AG20443 (cell line): ENCODE data around the gene GALNT9.

Experiments used
- DNase-seq: peaks from one replicate; pipeline ENCODE4 v3.0.0; 2012; ENCODE audit warnings: low spot score, mixed read lengths

The GALNT9 gene

DNA sequence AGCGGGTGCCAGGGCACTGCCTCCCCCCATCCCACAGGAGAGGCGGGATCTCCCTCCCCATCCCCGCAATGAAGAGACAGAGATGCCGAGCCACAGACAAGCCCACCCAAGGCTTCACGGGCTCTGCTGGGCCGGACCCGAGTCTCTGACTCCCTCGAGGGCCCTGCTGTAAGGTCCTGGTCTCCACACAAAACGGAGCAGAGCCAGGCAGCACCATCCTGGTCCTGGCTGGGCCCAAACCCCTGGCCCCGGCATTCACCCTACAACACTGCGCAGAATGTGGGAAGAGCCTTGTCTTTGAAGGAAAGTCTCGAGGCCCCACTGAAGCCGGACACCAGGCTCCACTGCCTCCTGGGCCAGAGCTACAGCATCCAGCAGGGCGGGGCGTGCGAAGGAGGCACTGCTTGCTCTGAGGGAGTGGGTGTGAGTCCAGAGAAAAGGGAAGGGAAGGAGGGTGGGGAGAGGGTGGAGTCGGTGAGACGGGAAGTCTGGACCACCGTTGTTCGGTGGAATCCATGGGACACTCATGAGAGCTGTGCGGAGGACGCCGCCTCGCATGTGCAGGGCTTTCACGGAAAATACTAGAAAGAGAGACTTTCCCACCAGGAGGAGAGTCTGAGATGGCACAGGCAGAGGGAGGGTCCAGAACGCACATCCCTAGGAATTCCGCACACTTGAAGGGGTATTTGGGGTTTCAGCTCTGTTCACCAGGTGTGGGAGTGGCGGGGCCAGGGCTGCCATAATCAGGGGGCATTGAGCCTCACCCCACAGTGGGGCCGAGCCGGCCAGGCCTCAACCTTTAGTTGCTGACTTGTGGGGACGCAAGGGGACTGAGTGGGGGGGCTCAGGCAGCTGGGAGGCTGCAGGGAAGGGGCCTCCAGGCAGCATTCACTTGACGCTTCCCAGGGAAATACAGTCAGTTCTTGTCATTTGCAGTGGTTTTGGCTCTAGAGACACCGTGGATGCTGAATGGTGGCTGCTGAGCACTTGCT, 36.8 kb downstream of the GALNT9 start:
- no peak for DNase-seq

DNA sequence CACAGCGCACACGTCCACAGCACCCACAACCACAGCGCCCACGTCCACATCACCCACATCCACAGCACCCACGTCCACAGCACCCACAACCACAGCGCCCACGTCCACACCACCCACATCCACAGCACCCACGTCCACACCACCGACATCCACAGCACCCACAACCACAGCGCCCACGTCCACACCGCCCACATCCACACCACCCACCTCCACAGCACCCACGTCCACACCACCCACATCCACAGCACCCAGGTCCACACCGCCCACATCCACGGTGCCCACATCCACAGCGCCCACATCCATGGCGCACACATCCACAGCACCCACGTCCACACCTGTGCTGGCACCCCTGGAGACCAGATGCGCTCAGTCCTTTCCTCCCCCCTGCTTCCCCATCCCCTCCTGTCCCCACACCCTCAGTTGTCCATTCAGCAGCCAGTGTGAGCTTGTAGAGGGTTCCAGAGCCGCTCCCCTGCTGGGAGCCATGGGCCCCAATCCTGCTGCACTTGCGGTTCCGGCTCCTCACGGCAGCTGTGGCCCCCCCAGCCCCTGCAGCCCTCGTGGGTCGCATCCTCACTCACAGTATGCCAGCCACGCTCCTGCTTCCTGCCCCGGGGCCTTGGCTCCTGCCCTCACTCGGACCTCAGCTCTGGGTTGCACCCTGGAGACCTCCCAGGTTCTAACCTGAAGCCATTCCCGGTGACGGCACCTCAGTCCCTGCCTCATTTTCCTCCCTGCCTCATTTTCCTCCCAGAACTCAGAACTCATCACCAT, 37.8 kb downstream of the GALNT9 start:
- no peak for DNase-seq

DNA sequence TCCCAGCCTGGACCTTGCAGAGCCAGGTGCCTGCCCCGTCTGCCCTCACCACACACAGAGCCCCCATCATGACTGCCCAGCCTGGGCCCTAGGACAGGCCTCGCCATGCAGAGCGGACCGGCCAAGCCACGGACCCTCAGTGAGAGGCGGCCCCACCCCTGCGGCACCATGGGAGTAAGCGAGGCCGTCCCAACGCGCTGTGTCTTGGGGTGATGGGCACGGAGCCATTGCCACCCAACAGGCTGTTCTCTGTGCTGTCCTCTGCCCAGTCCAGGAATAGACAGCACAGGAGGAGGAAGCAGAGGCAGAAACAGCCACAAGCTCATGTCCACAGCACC, 39.2 kb downstream of the GALNT9 start:
- DNase-seq, result no peak

DNA sequence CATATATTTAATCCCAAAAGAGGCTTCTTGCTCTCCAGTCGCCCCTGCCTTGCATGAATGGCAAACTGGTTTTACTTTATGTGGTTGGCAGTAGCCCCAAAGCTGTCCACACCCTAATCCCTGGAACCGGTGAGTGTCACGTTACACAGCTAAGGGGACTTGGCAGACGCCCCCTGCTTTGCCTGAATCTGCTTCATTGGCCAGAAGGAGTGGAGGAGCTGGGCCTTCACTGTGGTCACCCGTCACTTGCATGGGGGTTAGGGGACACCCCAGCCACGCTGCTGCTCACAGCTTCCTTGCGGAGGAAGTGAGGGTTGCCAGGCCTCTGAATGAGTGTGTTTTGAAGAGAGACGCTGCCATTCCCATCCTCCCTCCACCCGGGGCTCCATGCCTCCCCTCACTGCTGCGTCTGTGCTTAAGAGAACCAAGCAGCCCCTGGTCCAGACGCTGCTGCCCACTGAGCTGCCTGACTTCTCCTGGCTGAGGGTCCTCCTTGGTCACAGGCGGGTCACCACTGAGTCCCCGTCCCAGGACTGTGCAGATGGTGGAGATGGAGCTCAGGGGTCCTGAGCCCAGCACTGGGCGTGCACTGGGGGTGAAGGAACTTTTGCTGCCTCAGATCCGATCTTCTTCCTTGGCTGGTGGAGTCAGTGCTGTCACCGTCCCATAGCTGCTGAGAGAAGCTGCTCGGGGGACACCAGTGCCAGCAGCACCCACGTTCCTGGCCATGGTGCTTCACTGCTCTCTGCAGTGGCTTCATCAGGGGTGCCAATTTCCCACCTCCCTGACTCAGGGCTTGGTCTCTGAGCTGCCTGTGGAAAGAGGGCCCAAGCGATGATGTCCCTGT, 39.8 kb downstream of the GALNT9 start:
- no peak for DNase-seq

DNA sequence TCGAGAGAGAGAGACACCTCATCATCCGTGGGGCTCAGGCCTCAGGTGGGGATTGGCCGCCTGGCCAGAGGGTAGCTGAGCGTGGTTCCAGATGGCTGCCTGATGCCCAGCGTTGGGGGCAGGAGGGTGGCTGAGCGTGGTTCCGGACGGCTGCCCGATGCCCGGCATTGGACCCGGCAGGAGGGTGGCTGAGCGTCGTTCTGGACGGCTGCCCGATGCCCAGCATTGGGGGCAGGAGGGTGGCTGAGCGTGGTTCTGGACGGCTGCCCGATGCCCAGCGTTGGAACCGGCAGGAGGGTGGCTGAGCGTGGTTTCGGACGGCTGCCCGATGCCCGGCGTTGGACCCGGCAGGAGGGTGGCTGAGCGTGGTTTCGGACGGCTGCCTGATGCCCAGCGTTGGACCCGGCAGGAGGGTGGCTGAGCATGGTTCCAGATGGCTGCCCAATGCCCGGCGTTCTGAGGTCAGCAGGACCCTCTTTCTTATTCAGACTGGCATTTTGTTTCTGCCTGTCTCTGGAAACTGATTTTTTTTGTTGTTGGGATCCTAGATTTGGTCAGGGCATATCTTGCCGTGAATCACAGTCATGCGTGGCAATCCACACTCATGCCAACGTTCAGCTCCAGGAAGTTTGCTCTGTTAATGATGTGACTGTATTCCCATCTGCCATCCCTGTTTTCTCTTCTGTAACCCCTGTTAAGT, 40.7 kb downstream of the GALNT9 start:
- no peak for DNase-seq

DNA sequence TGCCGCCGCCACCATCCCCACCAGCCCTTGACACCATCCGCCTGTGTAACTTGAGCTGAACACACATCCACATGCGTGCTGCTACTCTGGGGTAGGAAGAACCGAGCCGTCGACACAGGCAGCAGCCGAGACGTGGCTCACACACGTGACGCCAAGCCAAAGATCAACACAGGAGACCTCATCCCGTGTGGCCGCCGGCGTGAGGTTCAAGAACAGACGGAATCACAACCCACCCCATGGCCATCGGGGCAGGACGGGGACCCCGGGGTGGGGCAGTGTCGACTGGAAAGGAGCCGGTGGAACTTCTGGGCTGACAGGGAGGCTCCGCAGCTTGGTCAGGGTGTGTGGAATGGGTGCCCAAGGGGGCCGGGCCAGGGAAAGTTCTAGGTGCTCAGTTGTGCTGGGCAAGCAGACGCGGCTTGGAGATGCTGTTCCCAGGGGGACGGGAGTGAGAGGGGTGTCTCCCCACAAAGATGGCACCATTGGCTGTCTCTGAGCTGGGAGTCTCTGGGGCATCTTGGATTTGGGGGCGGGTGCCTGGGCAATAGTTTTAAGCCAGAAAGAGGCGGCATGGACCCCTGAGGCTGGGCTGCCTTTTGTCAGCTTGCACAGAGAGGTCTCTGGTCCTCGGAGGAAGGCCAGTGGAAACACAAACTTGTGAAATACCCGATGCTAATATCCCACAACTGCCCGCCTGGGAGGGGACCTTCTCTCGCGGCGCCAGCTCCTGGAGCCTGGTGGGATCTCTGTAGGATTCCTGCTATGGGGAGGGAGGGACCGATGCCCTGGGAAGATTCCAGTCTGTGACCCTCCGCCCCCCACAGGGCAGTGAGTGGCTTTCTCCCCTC, 41.8 kb downstream of the GALNT9 start:
- no peak for DNase-seq

DNA sequence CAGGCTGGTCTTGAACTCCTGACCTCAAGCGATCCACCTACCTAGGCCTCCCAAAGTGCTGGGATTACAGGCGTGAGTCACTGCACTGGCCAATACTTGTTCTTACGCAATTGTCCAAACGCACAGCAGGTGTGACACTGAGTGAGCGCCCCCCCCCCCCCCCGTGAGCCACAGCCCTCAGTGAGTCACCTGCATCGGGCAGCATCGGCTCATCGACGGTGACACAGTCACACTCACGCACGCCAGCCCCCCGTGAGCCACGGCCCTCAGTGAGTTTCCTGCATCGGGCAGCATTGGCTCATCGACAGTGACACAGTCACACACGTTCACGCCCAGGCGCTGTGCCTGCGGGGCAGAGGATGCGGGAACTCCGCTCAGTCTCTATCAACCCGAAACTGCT, 42.5 kb downstream of the GALNT9 start:
- no peak for DNase-seq

DNA sequence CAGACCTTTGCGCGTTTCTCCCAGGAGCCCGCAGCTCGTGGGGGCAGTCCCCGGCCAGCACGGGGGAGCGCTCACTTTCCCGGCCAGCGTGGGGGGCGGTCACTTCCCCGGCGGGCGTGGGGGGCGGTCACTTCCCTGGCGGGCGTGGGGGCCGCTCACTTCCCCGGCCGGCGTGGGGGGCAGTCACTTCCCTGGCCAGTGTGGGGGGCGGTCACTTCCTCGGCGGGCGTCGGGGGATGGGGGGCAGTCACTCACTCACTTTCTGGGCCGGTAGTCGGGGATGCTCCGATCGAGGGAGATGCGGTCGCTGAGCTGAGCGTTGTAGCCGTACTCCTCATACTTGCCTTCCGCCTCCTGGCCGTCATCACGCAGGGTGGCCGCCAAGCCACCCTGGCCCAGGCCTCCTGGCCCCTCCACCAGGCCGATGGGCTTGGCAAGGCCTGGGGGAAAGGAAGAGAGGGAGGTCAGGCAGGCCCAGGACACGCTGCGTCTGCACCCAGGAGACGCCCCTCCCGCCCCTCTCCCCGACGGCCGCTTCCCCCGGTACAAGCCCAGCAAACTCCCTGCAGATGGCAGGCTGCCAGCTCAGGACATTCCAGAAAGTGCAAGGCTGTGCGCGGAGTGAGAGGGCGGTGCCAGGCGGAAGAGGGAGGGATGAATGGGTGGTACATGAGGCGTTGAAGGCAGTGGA, 43.3 kb downstream of the GALNT9 start:
- peak; percentile 64 for DNase-seq

DNA sequence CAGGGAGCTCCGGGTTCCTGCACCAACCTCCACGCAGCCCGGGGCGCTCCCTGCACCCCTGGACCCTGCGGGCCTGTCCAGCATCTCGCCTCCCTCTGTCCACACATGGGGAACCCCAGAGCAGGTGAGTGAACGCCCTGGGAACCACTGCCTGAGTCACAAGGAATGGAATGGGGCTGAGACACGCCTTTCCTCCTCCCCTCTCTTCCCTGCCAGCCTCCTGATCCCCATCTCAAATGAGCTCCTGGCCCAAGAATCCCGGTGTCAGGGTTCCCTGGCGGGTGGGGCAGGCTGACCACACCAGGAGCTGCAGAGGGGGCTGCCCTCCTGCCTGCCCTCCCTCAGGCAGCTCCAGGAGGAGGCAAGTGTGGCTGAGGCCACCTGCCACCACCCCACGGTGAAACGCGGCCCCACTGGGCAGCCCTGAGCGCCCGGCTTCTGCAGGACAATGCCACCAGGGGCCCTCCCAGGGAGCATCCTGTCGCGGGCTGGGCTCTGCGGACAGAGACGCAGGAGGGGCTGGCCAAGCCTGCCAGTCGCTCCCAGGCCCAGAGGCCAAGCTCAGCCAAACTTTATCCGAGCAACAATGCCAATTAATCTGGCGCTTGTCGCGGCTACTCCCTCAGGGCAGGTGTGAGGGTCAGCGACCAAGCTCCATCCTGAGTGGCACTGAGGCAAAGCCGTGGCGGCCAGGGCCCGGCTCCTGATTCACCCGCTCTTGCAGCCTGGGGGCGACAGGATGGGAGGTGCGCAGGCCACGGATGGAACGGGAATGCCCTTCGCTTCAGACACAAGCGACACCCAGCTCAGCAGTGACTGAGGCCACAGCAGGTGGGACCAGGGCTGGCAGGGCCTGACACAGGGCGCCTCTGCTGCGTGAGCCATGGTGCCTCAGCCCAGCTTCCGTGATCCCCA, 44.3 kb downstream of the GALNT9 start:
- no peak for DNase-seq

DNA sequence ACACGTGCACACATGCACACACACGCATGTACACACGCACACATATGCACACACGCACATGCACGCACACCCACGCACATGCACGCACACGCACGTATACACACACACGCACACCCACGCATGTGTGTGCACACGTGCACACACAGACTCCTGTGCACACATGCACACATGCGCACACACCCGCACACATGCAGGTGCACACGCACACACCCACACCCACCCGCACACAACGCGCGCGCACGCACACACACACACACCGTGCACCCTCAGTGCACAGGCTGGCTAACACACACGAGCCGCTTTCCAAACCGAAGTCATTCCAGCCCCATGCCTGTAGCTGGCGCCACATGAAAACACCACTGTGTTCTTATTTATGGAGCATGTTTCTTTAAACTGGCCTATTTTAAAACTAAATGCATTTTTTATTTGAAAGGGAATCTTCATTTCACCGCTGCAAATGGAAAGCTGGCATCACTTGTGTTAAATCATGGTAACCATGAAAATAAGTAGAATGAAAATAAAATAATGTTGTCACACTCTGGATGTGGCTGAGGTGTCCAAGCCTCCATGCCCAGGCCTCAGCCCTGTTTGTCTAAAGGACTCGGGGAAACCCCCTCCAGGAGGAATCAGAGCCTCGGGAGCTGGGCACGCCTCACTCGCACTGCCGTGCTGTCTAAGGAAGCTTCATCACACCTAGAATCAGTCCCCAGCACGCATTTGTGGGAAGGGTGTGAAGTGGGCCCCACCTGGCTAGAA, 45.1 kb downstream of the GALNT9 start:
- peak; percentile 42 for DNase-seq

DNA sequence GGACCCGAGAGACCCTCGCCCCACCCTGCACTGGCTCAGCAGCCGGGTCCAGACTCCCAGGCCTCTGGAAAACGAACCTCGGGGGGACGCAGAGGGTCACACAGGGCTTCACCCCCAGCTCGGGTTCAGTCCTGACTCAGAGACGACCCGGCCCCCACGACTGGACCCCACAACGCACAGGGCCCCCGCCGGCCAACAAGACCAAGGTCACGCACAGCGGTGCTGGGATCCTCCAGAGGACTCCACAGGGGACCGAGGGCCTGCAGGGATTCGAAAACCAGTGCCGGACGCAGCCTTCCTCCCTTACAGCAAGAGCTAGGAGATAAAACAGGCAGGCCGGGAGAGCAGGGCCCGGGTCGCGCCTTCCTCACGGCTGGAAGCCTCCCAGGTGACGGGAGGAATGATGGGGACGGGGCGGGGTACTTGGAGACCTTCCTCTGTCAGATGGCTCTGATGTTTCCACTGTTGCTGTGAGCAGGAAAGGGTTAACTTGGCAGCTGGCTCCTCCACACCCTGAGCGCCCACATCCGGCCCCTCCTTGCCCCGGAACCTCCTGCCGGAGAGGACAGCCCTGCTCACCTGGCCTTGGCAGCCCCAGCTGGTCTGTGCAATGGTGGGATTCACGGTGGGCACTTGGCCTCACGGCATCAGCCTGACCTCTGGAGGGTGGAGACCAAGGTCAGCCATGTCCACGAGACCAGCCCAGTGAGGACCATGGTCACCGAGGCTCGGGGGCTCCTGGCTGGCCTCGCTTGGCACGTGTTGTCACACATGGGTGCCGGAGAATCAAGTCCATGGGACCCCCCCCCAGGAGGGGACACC, 46.2 kb downstream of the GALNT9 start:
- no peak for DNase-seq

DNA sequence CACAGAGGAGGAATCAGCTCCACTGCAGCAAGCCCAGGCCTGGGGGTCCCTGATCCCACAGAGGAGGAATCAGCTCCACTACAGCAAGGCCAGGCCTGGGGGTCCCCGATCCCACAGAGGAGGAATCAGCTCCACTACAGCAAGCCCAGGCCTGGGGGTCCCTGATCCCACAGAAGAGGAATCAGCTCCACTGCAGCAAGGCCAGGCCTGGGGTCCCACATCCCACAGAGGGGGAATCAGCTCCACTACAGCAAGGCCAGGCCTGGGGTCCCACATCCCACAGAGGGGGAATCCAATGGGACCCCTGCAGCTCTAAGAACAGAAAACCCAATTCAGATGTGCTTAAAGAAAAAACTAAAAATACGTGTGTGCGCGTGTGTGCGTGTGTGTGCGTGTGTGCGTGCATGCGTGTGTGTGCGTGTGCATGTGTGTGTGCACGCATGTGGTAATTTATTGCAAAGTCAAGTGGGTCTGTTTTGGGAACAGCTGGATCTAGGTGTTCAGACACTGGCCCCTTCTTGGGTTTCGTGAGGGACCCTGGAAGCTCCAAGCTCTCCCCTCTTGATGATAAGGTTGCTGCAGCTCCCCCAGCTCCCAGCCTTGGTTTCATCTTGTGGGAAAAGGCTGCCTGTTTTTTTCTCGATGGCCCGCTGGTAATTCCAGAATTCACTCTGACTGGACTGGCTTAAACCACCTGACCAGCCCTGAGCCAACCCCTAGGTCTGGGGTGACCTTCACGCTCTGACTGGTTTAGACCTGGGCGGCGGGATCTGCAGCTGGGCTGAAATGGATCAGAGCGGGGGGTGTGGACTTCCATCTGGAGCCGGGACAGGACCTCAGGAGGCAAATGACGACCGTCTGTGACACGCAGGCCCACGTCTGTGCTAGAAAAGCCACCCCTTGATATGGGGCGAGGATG, 47.1 kb downstream of the GALNT9 start:
- no peak for DNase-seq

DNA sequence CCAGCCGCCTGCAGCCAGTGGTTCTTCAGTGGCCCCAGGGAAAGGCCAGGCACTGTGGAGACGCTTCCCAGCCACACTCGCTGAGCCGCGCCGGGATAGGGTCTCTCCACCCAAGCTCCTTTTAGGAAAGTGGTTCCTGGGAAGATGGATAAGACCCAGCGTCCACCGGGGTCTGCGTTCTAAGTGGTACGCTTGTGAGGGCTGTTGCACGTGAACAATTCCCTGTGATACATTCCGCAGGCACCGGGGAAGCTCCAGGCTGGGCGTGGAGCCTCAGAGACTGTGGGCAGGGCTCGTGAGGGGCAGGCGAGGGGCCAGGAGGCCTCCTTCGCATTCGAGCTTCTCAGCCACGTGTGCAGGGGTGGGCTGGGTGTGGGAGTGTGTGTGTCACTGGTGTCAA, 48.4 kb downstream of the GALNT9 start:
- DNase-seq, result no peak

DNA sequence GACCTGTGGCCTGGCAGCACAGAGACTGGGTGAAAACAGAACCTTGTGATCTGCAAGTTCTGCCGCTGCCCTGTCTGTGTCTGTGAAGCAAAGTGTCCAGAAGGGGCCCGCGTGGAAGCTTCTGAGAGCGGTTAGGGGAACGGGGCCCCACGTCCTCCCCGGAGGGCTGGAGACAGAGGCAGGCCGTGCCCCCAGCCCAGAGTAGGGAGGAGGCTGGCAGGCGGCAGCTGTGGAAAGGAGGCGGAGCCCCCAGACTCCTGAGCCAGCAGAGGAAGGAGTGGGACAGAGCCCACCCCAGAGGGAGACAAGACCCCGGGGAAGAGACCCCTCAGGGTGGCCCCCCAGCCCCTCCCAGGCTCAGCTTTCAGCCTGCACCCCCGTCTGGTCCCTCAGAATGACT, 49.0 kb downstream of the GALNT9 start:
- no peak for DNase-seq

DNA sequence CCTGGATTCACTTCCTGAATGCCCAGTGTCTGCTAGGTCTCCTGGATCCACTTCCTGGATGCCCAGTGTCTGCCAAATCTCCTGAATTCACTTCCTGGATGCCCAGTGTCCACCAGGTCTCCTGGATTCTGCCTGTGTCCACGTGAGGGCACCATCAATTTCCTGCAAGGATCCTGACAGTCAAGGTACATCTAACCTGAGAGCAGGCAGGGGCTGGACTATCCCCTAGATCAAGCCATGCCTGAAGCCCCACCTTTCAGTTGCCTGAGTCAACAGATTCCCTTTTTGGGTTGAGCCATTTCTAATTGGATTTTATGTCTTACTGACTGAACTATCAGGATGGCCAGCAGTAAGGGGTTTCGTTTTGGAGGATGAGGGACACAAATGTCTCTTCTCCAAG, 49.5 kb downstream of the GALNT9 start:
- no peak for DNase-seq

DNA sequence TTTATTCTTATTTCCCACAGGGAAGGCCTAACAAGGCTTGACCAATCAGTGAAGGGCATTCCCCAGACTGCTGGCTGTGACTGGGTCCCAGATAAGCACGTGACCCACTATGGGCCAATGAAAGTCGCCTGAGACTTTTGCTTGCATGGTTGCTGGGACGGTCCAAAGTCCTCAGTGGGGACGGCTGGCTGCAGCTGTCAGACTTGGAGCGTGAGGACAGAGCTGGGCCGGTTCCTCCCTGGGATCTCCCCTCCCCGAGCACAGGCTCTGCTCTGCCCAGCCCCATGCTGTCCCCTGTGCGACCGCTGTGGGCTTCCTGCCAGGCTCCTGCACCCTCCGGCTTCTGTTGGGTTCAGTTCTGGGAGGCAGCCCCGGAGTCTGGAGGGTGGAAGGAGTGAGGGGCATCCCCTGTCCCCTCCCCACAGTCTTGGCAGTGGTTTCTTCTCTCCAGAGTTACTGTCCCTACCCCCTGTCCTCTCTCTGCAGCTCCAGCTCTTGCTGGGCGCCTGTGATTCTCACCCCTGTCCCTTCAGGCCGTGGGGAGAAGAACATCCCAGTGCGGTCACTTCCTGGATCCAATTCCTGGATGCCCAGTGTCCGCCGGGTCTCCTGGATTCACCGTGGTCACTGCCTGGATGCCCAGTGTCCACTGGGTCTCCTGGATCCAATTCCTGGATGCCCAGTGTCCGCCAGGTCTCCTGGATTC, 50.1 kb downstream of the GALNT9 start:
- no peak for DNase-seq
